CD14-positive monocyte (primary cell): Measurements from ENCODE around the gene KSR2. TPM values are rescaled to one million over a fixed set of nuclear protein-coding genes. Genes with fewer than 3 reads are reported as not detected.
A peak's percentile ranks its signal among the peaks of the same experiment; 100 is the strongest.

Source experiments
- DNase-seq, 3 donors: peaks; one replicate each; pipeline ENCODE4 v3.0.0-alpha.2; 2011 to 2022
- H2AFZ ChIP-seq: 2 replicates; pipeline ENCODE4 v1.6.0; 2012; ENCODE audit warnings: mild to moderate bottlenecking, low read depth, low read length, inconsistent platforms; ENCODE audit not compliant: insufficient read depth, poor library complexity, severe bottlenecking
- H3K27ac ChIP-seq, 2 donors: 1 replicate in 1 of 2; 2 replicates in 1 of 2; pipeline ENCODE4 v1.5.1; 2012 to 2013; ENCODE audit warnings: low read length in 2 of 2, control low read depth in 1 of 2, inconsistent platforms in 1 of 2, low read depth in 1 of 2, mild to moderate bottlenecking in 1 of 2
- H3K27me3 ChIP-seq, 2 donors: one replicate each; pipeline versions ENCODE4 v1.6.0 to v1.6.1; 2011 to 2013; ENCODE audit warnings: low read length in 2 of 2; ENCODE audit not compliant: control insufficient read depth in 2 of 2, insufficient read depth in 2 of 2
- H3K36me3 ChIP-seq, 2 donors: replicated peaks in 1 of 2; 1 replicate in 1 of 2; 2 replicates in 1 of 2; pipeline versions ENCODE4 v1.5.1 to v1.6.1; 2012 to 2013; ENCODE audit warnings: low read length in 2 of 2, control low read depth in 1 of 2, inconsistent platforms in 1 of 2, mild to moderate bottlenecking in 1 of 2; ENCODE audit not compliant: insufficient read depth in 2 of 2, control insufficient read depth in 1 of 2
- H3K4me1 ChIP-seq, 2 donors: 1 replicate in 1 of 2; 2 replicates in 1 of 2; pipeline versions ENCODE4 v1.5.1 to v1.6.1; 2012 to 2013; ENCODE audit warnings: low read length in 2 of 2, control low read depth in 1 of 2, inconsistent platforms in 1 of 2, mild to moderate bottlenecking in 1 of 2, moderate library complexity in 1 of 2; ENCODE audit not compliant: insufficient read depth in 2 of 2, control insufficient read depth in 1 of 2
- H3K4me2 ChIP-seq: replicated peaks from 2 replicates; pipeline ENCODE3; 2012; ENCODE audit warnings: low read length, moderate library complexity, mild to moderate bottlenecking; ENCODE audit not compliant: poor library complexity, severe bottlenecking; ENCODE audit errors: extremely low read depth
- H3K4me3 ChIP-seq, 3 experiments: fragments of 200-600 bp in 1 of 3; sonication (generic) in 1 of 3; replicated peaks in 1 of 3; 1 replicate in 2 of 3; 2 replicates in 1 of 3; pipeline ENCODE4 v1.5.1; 2011 to 2013; ENCODE audit warnings: low read length in 3 of 3, mild to moderate bottlenecking in 3 of 3, control low read depth in 2 of 3, low read depth in 2 of 3, inconsistent platforms in 1 of 3, moderate library complexity in 1 of 3
- H3K79me2 ChIP-seq: 2 replicates; pipeline ENCODE4 v1.6.0; 2012; ENCODE audit warnings: mild to moderate bottlenecking, control low read depth, inconsistent platforms, low read length, moderate library complexity; ENCODE audit not compliant: insufficient read depth
- H3K9ac ChIP-seq: 2 replicates; pipeline ENCODE4 v1.6.0; 2017; ENCODE audit warnings: low read length, mild to moderate bottlenecking; ENCODE audit not compliant: insufficient read depth, poor library complexity, severe bottlenecking
- H3K9me3 ChIP-seq, 2 donors: replicated peaks in 1 of 2; 1 replicate in 1 of 2; 2 replicates in 1 of 2; pipeline versions ENCODE4 v1.5.1 to v1.6.1; 2012 to 2013; ENCODE audit warnings: low read length in 2 of 2, control low read depth in 1 of 2; ENCODE audit not compliant: control insufficient read depth in 1 of 2, insufficient read depth in 1 of 2
- H4K20me1 ChIP-seq: 2 replicates; pipeline ENCODE4 v1.6.0; 2012; ENCODE audit warnings: mild to moderate bottlenecking, low read length, control low read depth, moderate library complexity; ENCODE audit not compliant: insufficient read depth
- H3K27ac Mint-ChIP-seq, 7 donors: one replicate each; pipeline ENCODE4 v1.8.0; 2020; ENCODE audit warnings: mild to moderate bottlenecking in 7 of 7, mixed read lengths in 7 of 7, moderate library complexity in 6 of 7, inconsistent platforms in 2 of 7
- H3K27me3 Mint-ChIP-seq, 3 donors: one replicate each; pipeline ENCODE4 v1.8.0; 2021 to 2022; ENCODE audit warnings: low read depth in 3 of 3, mild to moderate bottlenecking in 3 of 3, mixed read lengths in 3 of 3, moderate library complexity in 3 of 3, inconsistent platforms in 1 of 3
- H3K36me3 Mint-ChIP-seq, 2 donors: one replicate each; pipeline ENCODE4 v1.8.0; 2020; ENCODE audit warnings: mixed read lengths in 2 of 2, inconsistent platforms in 1 of 2, mild to moderate bottlenecking in 1 of 2
- H3K4me1 Mint-ChIP-seq: one replicate; pipeline ENCODE4 v1.8.0; 2020; ENCODE audit warnings: mild to moderate bottlenecking, mixed read lengths
- H3K4me3 Mint-ChIP-seq, 2 donors: one replicate each; pipeline ENCODE4 v1.8.0; 2020; ENCODE audit warnings: mild to moderate bottlenecking in 2 of 2, mixed read lengths in 2 of 2, moderate library complexity in 1 of 2
- H3K9me3 Mint-ChIP-seq, 7 donors: one replicate each; pipeline ENCODE4 v1.8.0; 2020 to 2022; ENCODE audit warnings: mixed read lengths in 7 of 7, mild to moderate bottlenecking in 6 of 7, moderate library complexity in 6 of 7, inconsistent platforms in 2 of 7
- CTCF ChIP-seq: fragments of 200-600 bp; IDR thresholded peaks from one replicate; pipeline ENCODE4 v1.8.0; 2022; ENCODE audit warnings: antibody characterized with exemption, mild to moderate bottlenecking
- WGBS: methylation state at CpG from one replicate; pipeline ENCODE4 v1.1.5; 2013; ENCODE audit warnings: missing lambda C conversion rate; ENCODE audit not compliant: insufficient coverage; 5-methylcytosine and 5-hydroxymethylcytosine counted together
- intact Hi-C, 2 donors: fragments of 100-400 bp; cut with micrococcal nuclease; formaldehyde crosslinking; loops; one replicate each; pipeline versions ENCODE4 v1.15.0 to v1.15.1; 2023
- polyA plus RNA-seq, 3 donors: library from polyadenylated mRNA; depleted of rRNA in 1 of 3; unstranded in 2 of 3; stranded (reverse) in 1 of 3; fragments of 300-500 nt in 2 of 3; fragments of >200 nt in 1 of 3; fragmentation: Illumina TruSeq in 2 of 3; gene quantifications; 1 replicate in 2 of 3; 2 replicates in 1 of 3; pipeline ENCODE4 v1.2.3, GENCODE V29; 2012 to 2021

KSR2 gene
- polyA plus RNA-seq, 3 donors: not detected

- H3K27ac ChIP-seq: no peak overlapping the region
- no peak for TF ChIP-seq CTCF
- H3K4me1 ChIP-seq: no peaks in the 10 kb centered on the region
- no peaks in the 10 kb centered on the region for H3K36me3 ChIP-seq
- H3K9me3 Mint-ChIP-seq: peaks cover 0 to 5% (median 0%) of the 10 kb centered on the region in 7 donors
- no peak overlapping the region for H3K9ac ChIP-seq
- no peak for DNase-seq
- no peak overlapping the region for H3K4me3 ChIP-seq
- no peak overlapping the region for H3K27ac Mint-ChIP-seq
- no peaks in the 10 kb centered on the region for H3K36me3 Mint-ChIP-seq
- H3K4me3 Mint-ChIP-seq: no peak overlapping the region
- H3K27me3 Mint-ChIP-seq: peaks cover 6 to 10% (median 9%) of the 10 kb centered on the region in 3 donors
- H4K20me1 ChIP-seq: no peaks in the 10 kb centered on the region
- H3K27me3 ChIP-seq: no peaks in the 10 kb centered on the region
- no CpG with 5 or more reads among the region's 1 CpG for WGBS
- no peak overlapping the region for H3K4me2 ChIP-seq
- intact Hi-C loops: no loop called here
- no peaks in the 10 kb centered on the region for H3K9me3 ChIP-seq
- H3K4me1 Mint-ChIP-seq: peaks cover 2% of the 10 kb centered on the region
- H2AFZ ChIP-seq: no peak overlapping the region
- no peaks in the 10 kb centered on the region for H3K79me2 ChIP-seq
Measured at GRCh38 chr12:117686210-117686609, 282.6 kb downstream of the KSR2 start.

GRCh38 chr12:117685110-117685926 lies 283.5 kb downstream of the KSR2 start:
- Mint-ChIP-seq H3K36me3 (no peaks in the 10 kb centered on the region), H3K9me3 (peaks cover 0 to 5% (median 0%) of the 10 kb centered on the region in 7 donors), H3K4me3 (no peak overlapping the region), H3K27ac (peak overlapping the region in 1 of 7 donors; percentile 69), H3K27me3 (peaks cover 6 to 10% (median 9%) of the 10 kb centered on the region in 3 donors), H3K4me1 (peaks cover 2% of the 10 kb centered on the region)
- H3K27ac ChIP-seq: no peak overlapping the region
- H3K4me1 ChIP-seq: no peaks in the 10 kb centered on the region
- H4K20me1 ChIP-seq: no peaks in the 10 kb centered on the region
- H2AFZ ChIP-seq: no peak overlapping the region
- no peak overlapping the region for H3K9ac ChIP-seq
- WGBS: 62% methylated on average over 3 of the region's 13 CpGs
- H3K27me3 ChIP-seq: no peaks in the 10 kb centered on the region
- no peaks in the 10 kb centered on the region for H3K79me2 ChIP-seq
- TF ChIP-seq CTCF: no peak
- intact Hi-C loops: no loop called here
- DNase-seq: no peak
- H3K36me3 ChIP-seq: no peaks in the 10 kb centered on the region
- no peaks in the 10 kb centered on the region for H3K9me3 ChIP-seq
- H3K4me3 ChIP-seq: no peak overlapping the region
- no peak overlapping the region for H3K4me2 ChIP-seq
